ENCODE results near the gene NUDT13. TPM values are rescaled to one million over a fixed set of nuclear protein-coding genes. Genes with fewer than 3 reads are reported as not detected.
A peak's percentile ranks its signal among the peaks of the same experiment; 100 is the strongest.
"Not testable (repeated sequence)": the region's sequence is repeated elsewhere in the genome, so short reads cannot be mapped to it uniquely, and the experiment has no call there.

Gene NUDT13
- total RNA-seq, 2 donors from 2014 or later: 1.6 to 2.7 TPM

DNA sequence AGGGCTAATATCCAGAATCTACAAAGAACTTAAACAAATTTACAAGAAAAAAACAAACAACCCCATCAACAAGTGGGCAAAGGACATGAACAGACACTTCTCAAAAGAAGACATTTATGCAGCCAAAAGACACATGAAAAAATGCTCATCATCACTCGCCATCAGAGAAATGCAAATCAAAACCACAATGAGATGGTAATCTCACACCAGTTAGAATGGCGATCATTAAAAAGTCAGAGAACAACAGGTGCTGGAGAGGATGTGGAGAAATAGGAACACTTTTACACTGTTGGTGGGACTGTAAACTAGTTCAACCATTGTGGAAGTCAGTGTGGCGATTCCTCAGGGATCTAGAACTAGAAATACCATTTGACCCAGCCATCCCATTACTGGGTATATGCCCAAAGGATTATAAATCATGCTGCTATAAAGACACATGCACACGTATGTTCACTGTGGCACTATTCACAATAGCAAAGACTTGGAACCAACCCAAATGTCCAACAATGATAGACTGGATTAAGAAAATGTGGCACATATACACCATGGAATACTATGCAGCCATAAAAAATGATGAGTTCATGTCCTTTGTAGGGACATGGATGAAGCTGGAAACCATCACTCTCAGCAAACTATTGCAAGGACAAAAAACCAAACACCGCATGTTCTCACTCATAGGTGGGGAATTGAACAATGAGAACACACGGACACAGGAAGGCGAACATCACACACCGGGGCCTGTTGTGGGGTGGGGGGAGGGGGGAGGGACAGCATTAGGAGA, 40.6 kb downstream of the NUDT13 start:
- DNase-seq; ATAC-seq; intact Hi-C loops (cut with DNase I): not testable (repeated sequence)

GRCh38 chr10:73152009-73152408, 41.8 kb downstream of the NUDT13 start:
- DNase-seq (no peak), ATAC-seq (no peak)
- intact Hi-C loops (cut with DNase I): no loop called here

DNA sequence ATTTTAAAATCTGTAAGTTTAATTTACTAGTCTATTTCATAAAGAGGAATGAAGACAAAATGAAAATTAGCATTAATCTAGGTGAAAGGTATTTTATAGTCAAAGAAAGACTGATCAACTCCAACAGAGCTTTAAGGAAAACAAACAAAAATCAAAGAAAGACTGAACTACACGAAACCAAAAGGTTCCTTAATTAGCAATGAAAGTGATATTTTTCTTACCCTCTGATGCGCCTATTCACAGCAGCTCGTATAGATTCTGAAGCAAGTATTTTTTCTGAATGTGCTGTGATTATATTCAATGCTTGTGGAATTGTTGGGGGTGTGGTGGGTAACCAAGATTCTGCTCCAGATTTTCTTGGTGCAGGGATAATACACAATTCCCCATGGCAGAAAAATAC, 45.8 kb downstream of the NUDT13 start:
- intact Hi-C loops (cut with DNase I): no loop called here
- DNase-seq (no peak), ATAC-seq (no peak)

DNA sequence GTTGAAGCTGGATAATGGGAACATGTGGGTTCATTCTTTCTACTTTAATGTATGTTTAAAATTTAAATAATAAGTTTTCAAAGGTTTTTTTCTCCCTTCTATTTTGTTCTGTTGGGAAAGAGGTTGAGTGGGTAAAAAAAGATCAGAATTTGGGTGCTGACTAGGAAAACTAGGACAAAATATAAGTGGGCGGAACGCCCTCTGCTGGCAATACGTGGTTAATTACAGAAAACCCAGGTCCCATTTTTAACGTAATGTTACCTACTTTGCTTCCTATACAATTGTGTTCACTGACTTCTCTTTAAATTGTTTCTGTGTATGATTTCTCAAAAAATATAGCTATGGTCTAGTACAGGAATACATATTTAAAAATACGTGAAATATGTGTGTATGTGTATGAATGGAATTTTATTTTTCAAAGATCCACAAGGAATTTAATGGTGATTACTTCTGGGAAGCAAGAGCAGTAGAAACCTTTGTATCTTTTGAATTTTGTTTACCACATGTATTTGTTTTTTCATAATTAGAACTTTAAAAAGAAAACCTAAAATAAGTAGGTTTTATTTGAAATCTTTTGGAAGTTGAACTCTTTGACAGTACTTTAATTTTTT, 48.9 kb downstream of the NUDT13 start:
- ATAC-seq (peak; percentile 22 to 44), DNase-seq (peak; percentile 60)

DNA sequence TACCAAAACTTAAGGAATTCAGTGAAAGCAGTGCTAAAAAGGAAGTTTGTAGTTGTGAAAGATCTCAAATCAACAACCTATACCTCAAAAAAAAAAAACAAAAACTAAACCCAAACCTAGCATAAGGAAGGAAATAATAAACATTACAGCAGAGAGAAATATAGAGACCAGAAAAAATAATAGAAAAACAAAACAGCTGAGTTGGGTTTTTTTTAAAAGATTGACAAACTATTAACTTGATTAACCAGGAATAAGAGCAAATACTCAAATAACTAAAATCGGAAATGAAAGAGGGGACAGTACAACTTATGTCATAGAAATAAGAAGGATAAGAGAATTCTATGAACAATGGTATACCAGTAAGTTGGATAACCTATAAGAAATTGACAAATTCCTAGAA, 50.8 kb downstream of the NUDT13 start:
- intact Hi-C loops (cut with DNase I): loop anchor here in 1 of 2 donors (10.0 kb wide), 2 partner anchors 66 to 796 kb away; partner anchors contain the start of gene P4HA1
- DNase-seq (no peak), ATAC-seq (no peak)

More for the DNA sequence above, 48.9 kb downstream of the NUDT13 start:
- intact Hi-C loops (cut with DNase I): no loop called here

- intact Hi-C loops (cut with DNase I): loop anchor here in 1 of 2 donors (10.0 kb wide), 2 partner anchors 67 to 797 kb away; partner anchors contain the start of gene P4HA1
- no peak for ATAC-seq
Measured at GRCh38 chr10:73161662-73162061, 51.4 kb downstream of the NUDT13 start.

GRCh38 chr10:73163096-73163495, 52.8 kb downstream of the NUDT13 start:
- intact Hi-C loops (cut with DNase I): loop anchor here in 1 of 2 donors (10.0 kb wide), 2 partner anchors 68 to 798 kb away; partner anchors contain the start of gene P4HA1
- DNase-seq (no peak), ATAC-seq (no peak)

More at GRCh38 chr10:73161662-73162061, 51.4 kb downstream of the NUDT13 start:
- DNase-seq: no peak

GRCh38 chr10:73166972-73167371, 56.7 kb downstream of the NUDT13 start:
- DNase-seq: no peak
- intact Hi-C loops (cut with DNase I): loop anchor here in 1 of 2 donors (10.0 kb wide), 2 partner anchors 72 to 802 kb away; partner anchors contain the start of gene P4HA1
- ATAC-seq: no peak

DNA sequence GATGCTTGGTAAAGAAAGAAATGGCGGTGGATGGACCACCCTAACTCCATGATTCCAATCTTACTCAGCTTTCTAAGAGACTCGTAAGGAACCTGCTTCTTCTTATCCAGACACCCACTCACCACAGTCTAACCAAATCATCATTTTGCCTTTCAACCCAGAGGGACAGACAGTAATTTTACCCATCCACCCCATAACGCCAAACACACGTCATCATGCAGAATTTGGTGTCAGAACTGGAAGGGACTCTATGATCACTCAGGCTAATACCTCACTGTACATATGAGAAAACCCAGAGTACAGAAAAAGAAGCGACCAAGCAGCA, 57.2 kb downstream of the NUDT13 start:
- ATAC-seq (no peak), DNase-seq (no peak)
- intact Hi-C loops (cut with DNase I): loop anchor here in 1 of 2 donors (10.0 kb wide), 2 partner anchors 73 to 803 kb away; partner anchors contain the start of gene P4HA1

DNA sequence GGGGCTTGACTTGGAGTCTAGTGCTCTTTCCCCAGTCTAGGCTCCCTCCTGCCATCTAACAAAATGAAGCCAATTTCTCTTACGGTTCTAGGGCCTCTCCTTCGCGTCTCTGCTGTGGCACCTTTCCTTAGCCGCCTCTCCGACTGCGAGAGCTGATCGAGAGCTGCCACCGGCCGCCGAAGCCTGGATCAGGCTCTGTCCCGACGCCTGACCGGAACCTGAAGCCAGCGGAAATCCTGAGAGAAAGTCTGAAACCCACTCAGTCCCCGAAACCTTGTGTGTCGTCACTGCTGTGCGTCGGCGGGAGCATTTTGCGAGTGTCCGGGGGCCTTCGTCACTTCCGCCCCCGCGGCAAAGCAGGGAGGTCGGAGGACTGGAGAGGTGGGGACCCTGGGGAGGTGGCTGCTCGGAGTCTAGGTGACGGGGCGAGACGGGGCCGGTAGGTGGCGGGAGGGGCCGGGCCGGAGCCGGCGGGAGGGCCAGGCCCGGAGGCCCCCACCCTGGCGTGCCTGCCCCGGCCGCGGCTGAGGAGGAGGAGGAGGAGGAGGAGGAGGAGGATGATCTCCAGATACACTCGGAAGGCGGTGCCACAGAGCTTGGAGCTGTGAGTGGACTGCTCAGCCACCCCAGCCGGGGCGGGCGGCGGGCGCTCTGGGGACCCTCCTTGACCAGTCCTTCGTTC, 57.7 kb downstream of the NUDT13 start, which contains the start of the genes ECD and FAM149B1:
Gene ECD, minus strand, starts transcription at position 226 of the 682 bp plus-strand sequence. CDS start 4,071 bp downstream, outside the sequence.
Gene FAM149B1, plus strand, starts transcription at position 337 of the 682 bp plus-strand sequence. Its CDS starts 221 bp downstream, at position 558.
- peak; percentile 96 for DNase-seq
- ATAC-seq: peak; percentile 99
- intact Hi-C loops (cut with DNase I): loop anchor here in 1 of 2 donors (10.0 kb wide), 2 partner anchors 73 to 803 kb away; partner anchors contain the start of gene P4HA1

- intact Hi-C loops (cut with DNase I): loop anchor here in 1 of 2 donors (10.0 kb wide), 2 partner anchors 74 to 804 kb away; partner anchors contain the start of gene P4HA1
- DNase-seq (no peak), ATAC-seq (peak; percentile 18 to 47)
Measured at GRCh38 chr10:73168465-73168803, 58.2 kb downstream of the NUDT13 start.

DNA sequence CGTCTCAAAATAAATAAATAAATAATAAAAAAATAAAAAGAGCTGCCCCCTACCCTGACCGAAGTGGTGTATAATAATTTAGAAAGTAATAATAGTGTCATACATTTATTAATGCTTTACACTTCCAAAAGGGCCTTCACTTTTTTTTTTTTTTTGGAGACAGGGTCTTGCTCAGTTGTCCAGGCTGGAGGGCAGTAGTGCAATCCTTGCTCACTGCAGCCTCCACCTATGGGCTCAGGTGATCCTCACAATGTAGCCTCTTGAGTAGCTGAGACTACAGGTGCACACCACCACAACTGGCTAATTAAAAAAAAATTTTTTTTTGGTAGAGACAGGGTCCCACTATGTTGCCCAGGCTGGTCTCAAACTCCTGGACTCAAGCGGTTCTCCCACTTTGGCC, 59.1 kb downstream of the NUDT13 start:
- DNase-seq: no peak
- no peak for ATAC-seq
- intact Hi-C loops (cut with DNase I): loop anchor here in 1 of 2 donors (10.0 kb wide), 2 partner anchors 75 to 805 kb away; partner anchors contain the start of gene P4HA1

DNA sequence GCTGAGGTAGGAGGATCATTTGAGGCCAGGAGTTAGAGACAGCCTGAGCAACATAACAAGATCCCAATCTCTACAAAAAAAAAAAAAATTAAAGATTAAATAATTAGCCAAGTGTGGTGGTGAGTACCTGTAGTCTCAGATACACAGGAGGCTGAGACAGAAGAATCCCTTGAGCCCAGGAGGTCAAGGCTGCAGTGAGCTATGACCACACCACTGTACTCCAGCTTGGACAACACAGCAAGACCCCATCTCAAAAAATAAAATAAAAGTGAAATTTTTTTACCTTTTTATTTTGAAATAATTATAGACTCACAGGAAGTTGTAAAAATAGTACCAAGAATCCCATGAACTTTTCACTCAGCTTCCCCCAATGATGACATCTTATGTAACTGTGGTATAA, 62.6 kb downstream of the NUDT13 start:
- intact Hi-C loops (cut with DNase I): no loop called here
- DNase-seq (no peak), ATAC-seq (no peak)

- ATAC-seq: no peak
Measured at GRCh38 chr10:73174148-73174925, 64.1 kb downstream of the NUDT13 start.

More at GRCh38 chr10:73174148-73174925, 64.1 kb downstream of the NUDT13 start:
- DNase-seq: no peak
- intact Hi-C loops (cut with DNase I): no loop called here

Other genes starting within 250 kb of the NUDT13 start
- gene OIT3, start 216.7 kb upstream of the NUDT13 start, total RNA-seq: under 1 TPM; 0.09 to 0.29 TPM
- gene PLA2G12B, start 155.6 kb upstream of the NUDT13 start, total RNA-seq: 10 to 100 TPM in 1 of 2 donors, 1 to 10 TPM in 1; 6.6 to 10.7 TPM
- 10 to 100 TPM; 41.0 to 51.0 TPM for gene P4HA1, start 13.6 kb upstream of the NUDT13 start, total RNA-seq
- gene ECD, start 57.6 kb downstream of the NUDT13 start, total RNA-seq: 10 to 100 TPM; 17.3 to 18.2 TPM
- 10 to 100 TPM; 13.6 to 15.3 TPM for gene FAM149B1, start 57.7 kb downstream of the NUDT13 start, total RNA-seq
- gene DNAJC9, start 136.8 kb downstream of the NUDT13 start, total RNA-seq: 10 to 100 TPM in 1 of 2 donors, 1 to 10 TPM in 1; 8.8 to 11.5 TPM
- 10 to 100 TPM; 78.8 to 82.1 TPM for gene MRPS16, start 142.2 kb downstream of the NUDT13 start, total RNA-seq
- 1 to 10 TPM; 1.5 to 1.7 TPM for gene CFAP70, start 248.4 kb downstream of the NUDT13 start, total RNA-seq

Measured in left cardiac atrium (tissue), 4 donors.